Kidney (tissue), 14 donors: Measurements from ENCODE around the gene TJP1. TPM values are rescaled to one million over a fixed set of nuclear protein-coding genes. Genes with fewer than 3 reads are reported as not detected.

Source experiments
- DNase-seq, 5 donors: peaks; one replicate each; pipeline ENCODE4 v3.0.0-alpha.2; 2013 to 2020
- FAIRE-seq: peaks from 2 replicates; lab custom pipeline; 2012; peaks lifted over from hg19 to GRCh38; lab: Jason Lieb, UNC
- H3K27ac ChIP-seq, 2 donors: one replicate each; pipeline ENCODE4 v1.7.0; 2013; ENCODE audit warnings: low read depth in 2 of 2, low read length in 2 of 2, inconsistent platforms in 1 of 2
- H3K27me3 ChIP-seq: one replicate; pipeline ENCODE4 v1.7.1; 2013; ENCODE audit warnings: low read length, inconsistent platforms; ENCODE audit not compliant: control insufficient read depth, insufficient read depth
- H3K36me3 ChIP-seq, 3 donors: one replicate each; pipeline versions ENCODE4 v1.7.0 to v1.7.1; 2013; ENCODE audit warnings: low read length in 3 of 3, control low read depth in 1 of 3, inconsistent platforms in 1 of 3; ENCODE audit not compliant: insufficient read depth in 3 of 3, control insufficient read depth in 2 of 3
- H3K4me1 ChIP-seq, 3 donors: one replicate each; pipeline versions ENCODE4 v1.7.0 to v1.7.1; 2013; ENCODE audit warnings: low read length in 3 of 3, inconsistent platforms in 1 of 3, low read depth in 1 of 3; ENCODE audit not compliant: control insufficient read depth in 2 of 3, insufficient read depth in 2 of 3
- H3K4me3 ChIP-seq, 3 donors: one replicate each; pipeline versions ENCODE4 v1.7.0 to v1.8.1; 2013; ENCODE audit warnings: low read length in 3 of 3, control low read depth in 1 of 3, inconsistent platforms in 1 of 3
- H3K9ac ChIP-seq, 3 donors: one replicate each; pipeline versions ENCODE4 v1.7.0 to v1.7.1; 2013; ENCODE audit warnings: low read length in 3 of 3, control low read depth in 1 of 3, inconsistent platforms in 1 of 3
- H3K9me3 ChIP-seq, 3 donors: one replicate each; pipeline versions ENCODE4 v1.7.0 to v1.7.1; 2013; ENCODE audit warnings: low read length in 3 of 3, control low read depth in 1 of 3, inconsistent platforms in 1 of 3; ENCODE audit not compliant: control insufficient read depth in 2 of 3, insufficient read depth in 1 of 3
- intact Hi-C: fragments of 100-400 bp; cut with DNase I; formaldehyde crosslinking; loops from one replicate; pipeline ENCODE4 v1.11.1; 2022
- polyA plus RNA-seq: library from polyadenylated mRNA; stranded (reverse); fragments of 350-450 nt; fragmentation: Illumina TruSeq; extraction: RNeasy Lipid Tissue Mini Kit (QIAGEN cat#74804); gene quantifications from one replicate; pipeline ENCODE4 v1.2.3, GENCODE V29; 2014; ENCODE audit warnings: low read depth, low replicate concordance; ENCODE audit not compliant: insufficient read depth
- total RNA-seq: library from RNA; stranded (reverse); fragmentation: NEBNext Ultra II Directional; extraction: Animal tissue kit (Norgen Biotek cat#: 25700); gene quantifications from one replicate; pipeline ENCODE4 v1.2.1, GENCODE V29; 2021
- TF ChIP-seq, protein P1 (sequence below): IDR thresholded peaks from 3 replicates; pipeline ENCODE4 v1.5.1; 2012; ENCODE audit warnings: mild to moderate bottlenecking, moderate library complexity, borderline replicate concordance; ENCODE audit not compliant: insufficient read depth; ENCODE audit errors: extremely low read depth
- donor health status: control.
- donor health status: control.
- donor health status: control.
- donor health status: control.
- donor health status: control.
- donor health status: DM: yes; HTN: yes; CAD: no.
- donor health status: Normal renal cell carcinoma (clear cell type).

The TJP1 gene
- total and polyA plus RNA-seq, 2 donors from 2014 or later = 17.7 to 121 TPM

DNA sequence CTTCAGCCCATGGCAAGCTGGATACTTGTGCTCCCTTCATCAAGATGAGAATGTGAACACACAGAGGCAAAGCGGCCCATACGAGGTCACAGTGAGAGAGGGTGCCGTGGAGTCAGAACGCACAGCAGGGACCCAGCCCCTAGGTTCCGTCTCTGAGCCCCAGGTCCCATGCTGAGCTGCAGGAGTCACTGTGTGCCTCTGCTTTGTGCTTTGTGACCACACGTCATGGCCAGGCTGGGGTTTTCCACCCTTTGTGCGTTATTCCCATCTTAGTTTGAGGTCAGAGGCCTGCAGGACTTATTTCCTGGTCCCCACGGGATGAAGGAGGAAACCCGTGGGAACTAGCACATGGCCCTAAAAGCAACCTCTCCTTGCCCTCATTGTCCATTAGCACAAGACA, 140.3 kb downstream of the TJP1 start:
- Histone ChIP-seq H3K27ac (no peak overlapping the region), H3K4me1 (peaks cover 0 to 5% (median under 1%) of the 10 kb centered on the region in 3 donors), H3K27me3 (no peaks in the 10 kb centered on the region), H3K9me3 (no peaks in the 10 kb centered on the region), H3K36me3 (no peaks in the 10 kb centered on the region), H3K9ac (no peak overlapping the region), H3K4me3 (no peak overlapping the region)
- FAIRE-seq (no peak), DNase-seq (peak in 1 of 5 donors; percentile 24)
- TF ChIP-seq, protein P1, sequence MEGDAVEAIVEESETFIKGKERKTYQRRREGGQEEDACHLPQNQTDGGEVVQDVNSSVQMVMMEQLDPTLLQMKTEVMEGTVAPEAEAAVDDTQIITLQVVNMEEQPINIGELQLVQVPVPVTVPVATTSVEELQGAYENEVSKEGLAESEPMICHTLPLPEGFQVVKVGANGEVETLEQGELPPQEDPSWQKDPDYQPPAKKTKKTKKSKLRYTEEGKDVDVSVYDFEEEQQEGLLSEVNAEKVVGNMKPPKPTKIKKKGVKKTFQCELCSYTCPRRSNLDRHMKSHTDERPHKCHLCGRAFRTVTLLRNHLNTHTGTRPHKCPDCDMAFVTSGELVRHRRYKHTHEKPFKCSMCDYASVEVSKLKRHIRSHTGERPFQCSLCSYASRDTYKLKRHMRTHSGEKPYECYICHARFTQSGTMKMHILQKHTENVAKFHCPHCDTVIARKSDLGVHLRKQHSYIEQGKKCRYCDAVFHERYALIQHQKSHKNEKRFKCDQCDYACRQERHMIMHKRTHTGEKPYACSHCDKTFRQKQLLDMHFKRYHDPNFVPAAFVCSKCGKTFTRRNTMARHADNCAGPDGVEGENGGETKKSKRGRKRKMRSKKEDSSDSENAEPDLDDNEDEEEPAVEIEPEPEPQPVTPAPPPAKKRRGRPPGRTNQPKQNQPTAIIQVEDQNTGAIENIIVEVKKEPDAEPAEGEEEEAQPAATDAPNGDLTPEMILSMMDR = no peak
- intact Hi-C loops = no loop called here

DNA sequence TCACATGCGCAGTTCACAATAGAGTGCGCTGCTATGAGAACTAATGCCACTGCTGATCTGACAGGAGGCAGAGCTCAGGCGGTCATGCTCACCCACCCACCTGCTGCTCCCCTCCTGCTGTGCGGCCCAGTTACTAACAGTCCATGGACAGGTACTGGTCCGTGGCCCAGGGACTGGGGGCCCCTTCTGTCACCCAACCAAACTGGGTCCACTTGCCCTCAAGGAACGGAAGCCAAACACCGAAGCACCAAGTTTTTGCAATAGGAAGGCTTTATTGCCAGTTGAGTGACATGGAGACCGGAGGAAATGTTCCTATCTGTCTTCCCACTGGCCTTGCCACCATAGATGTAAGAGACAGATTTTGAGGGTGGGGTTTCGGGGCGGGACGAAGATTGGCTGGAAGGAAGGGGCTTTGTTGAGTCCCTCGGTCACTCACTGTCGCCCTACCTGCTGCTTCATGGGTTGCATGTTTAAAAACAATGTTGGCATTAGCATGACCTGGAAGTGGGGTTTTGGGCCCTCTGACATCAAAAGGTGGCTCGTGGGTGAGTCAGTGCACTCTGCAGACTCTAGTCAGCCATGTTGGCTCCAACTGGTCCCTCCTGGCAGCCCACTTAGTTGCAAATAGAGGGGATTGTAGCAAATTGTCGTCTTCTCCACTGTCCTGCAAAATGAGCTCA, 141.0 kb downstream of the TJP1 start:
- Histone ChIP-seq H3K36me3 (no peaks in the 10 kb centered on the region), H3K4me1 (peaks cover 0 to 2% (median 0%) of the 10 kb centered on the region in 3 donors), H3K4me3 (no peak overlapping the region), H3K27me3 (no peaks in the 10 kb centered on the region), H3K9ac (no peak overlapping the region), H3K9me3 (no peaks in the 10 kb centered on the region), H3K27ac (no peak overlapping the region)
- TF ChIP-seq, protein P1 = no peak
- intact Hi-C loops = no loop called here
- DNase-seq = peak in 1 of 5 donors; percentile 27
- FAIRE-seq = no peak

DNA sequence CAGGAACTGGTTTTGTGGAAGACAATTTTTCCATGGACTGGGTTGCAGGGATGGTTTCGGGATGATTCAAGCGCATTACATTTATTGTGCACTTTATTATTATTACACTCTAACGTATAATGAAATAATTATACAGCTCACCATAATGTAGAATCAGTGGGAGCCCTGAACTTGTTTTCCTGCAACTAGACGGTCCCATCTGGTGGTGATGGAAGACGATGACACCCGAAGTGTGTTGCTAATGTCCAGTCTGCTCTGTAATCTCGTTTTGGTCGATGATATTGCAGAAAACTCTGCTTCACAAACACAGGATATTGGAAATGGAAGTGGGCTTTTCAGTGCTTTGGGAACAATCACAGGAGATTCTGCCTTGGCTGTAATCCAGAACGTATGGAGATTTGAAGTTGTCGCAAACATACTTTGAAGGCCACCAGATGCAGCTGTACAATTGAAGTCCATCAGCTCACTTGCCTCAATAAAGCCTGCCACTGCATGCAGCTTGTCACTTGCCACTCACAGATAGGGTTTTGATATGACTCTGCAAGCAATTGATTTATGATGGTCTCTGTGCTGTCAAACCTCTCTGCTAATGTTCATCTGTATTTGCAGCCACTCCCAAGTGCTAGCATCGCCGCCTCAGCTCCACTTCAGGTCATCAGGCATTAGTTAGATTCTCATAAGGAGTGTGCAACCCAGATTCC, 141.7 kb downstream of the TJP1 start:
- intact Hi-C loops = no loop called here
- Histone ChIP-seq H3K4me1 (peaks cover 0 to 2% (median 0%) of the 10 kb centered on the region in 3 donors), H3K4me3 (no peak overlapping the region), H3K9me3 (no peaks in the 10 kb centered on the region), H3K27me3 (no peaks in the 10 kb centered on the region), H3K36me3 (no peaks in the 10 kb centered on the region), H3K27ac (no peak overlapping the region), H3K9ac (no peak overlapping the region)
- FAIRE-seq (no peak), DNase-seq (no peak)
- TF ChIP-seq, protein P1 = no peak
